GM12878 (cell line): Measurements from ENCODE around the gene ZFR. TPM values are rescaled to one million over a fixed set of nuclear protein-coding genes. Genes with fewer than 3 reads are reported as not detected.

Experiments used
- CUX1 ChIP-seq: IDR thresholded peaks from 2 replicates; pipeline ENCODE4 v1.6.1; 2012; ENCODE audit warnings: improper control_type of control experiment, low read depth, low read length; ENCODE audit not compliant: insufficient replicate concordance
- GABPA ChIP-seq: IDR thresholded peaks from 2 replicates; pipeline ENCODE4 v1.6.1; 2014; ENCODE audit warnings: antibody characterized with exemption, low read depth, mild to moderate bottlenecking, inconsistent platforms
- MLLT1 ChIP-seq: fragments of 450-650 bp; IDR thresholded peaks from 2 replicates; pipeline ENCODE4 v1.6.1; 2016; ENCODE audit warnings: mild to moderate bottlenecking
- TARDBP ChIP-seq: IDR thresholded peaks from 2 replicates; pipeline ENCODE4 v1.6.1; 2016; ENCODE audit warnings: borderline replicate concordance
- polyA plus RNA-seq, 11 experiments: library from polyadenylated mRNA; depleted of rRNA in 4 of 11; unstranded in 6 of 11; stranded (reverse) in 5 of 11; fragments of >200 nt; fragmentation: Nextera tagmentation in 4 of 11; fragmentation: Illumina TruSeq in 1 of 11; extraction: Ambion mirVana in 4 of 11; extraction: Trizol in 1 of 11; gene quantifications; 1 replicate in 1 of 11; 2 replicates in 10 of 11; pipeline versions ENCODE4 v1.2.1 to v1.2.3, GENCODE V29; 2011 to 2016; ENCODE audit warnings: inconsistent platforms in 2 of 11, missing spikeins in 2 of 11, low read depth in 1 of 11
- total RNA-seq, 4 experiments: library from RNA; depleted of rRNA in 3 of 4; stranded (reverse); fragments of >200 nt in 3 of 4; fragmentation: Illumina TruSeq in 1 of 4; extraction: Trizol in 1 of 4; gene quantifications; 2 replicates each; pipeline versions ENCODE4 v1.2.1 to v1.2.3, GENCODE V29; 2013 to 2021

The ZFR gene
- total and polyA plus RNA-seq, 10 of the 15 experiments (the other 5 are each of a cell fraction or from before 2014, with no cell fraction given) = 33.7 to 90.6 (median 72.9) TPM

- TF ChIP-seq CUX1 = no peak
- no peak for TF ChIP-seq MLLT1
- TF ChIP-seq GABPA = no peak
- TF ChIP-seq TARDBP = no peak
Observed at GRCh38 chr5:32315221-32316014, 129.1 kb downstream of the ZFR start (continued).
